Astrocyte (in vitro differentiated cells and primary cell): ENCODE results near the gene CLIC1. TPM values are rescaled to one million over a fixed set of nuclear protein-coding genes. Genes with fewer than 3 reads are reported as not detected.
A peak's percentile ranks its signal among the peaks of the same experiment; 100 is the strongest.

ENCODE experiments used
- DNase-seq: peaks from one replicate; pipeline ENCODE4 v3.0.0-alpha.2; 2010; ENCODE audit warnings: low read depth
- FAIRE-seq: peaks from 2 replicates; lab custom pipeline; 2011; peaks lifted over from hg19 to GRCh38; lab: Jason Lieb, UNC
- H2AFZ ChIP-seq: 2 replicates; pipeline ENCODE4 v1.6.0; 2012; ENCODE audit warnings: low read depth, low read length, inconsistent platforms
- H3K27ac ChIP-seq: 2 replicates; pipeline ENCODE4 v1.5.1; 2011; ENCODE audit warnings: low read depth, low read length, inconsistent platforms
- H3K27me3 ChIP-seq: 2 replicates; pipeline ENCODE4 v1.6.0; 2011; ENCODE audit warnings: low read length, inconsistent platforms; ENCODE audit not compliant: insufficient read depth
- H3K36me3 ChIP-seq: 2 replicates; pipeline ENCODE4 v1.5.1; 2011; ENCODE audit warnings: low read length, inconsistent platforms; ENCODE audit not compliant: insufficient read depth
- H3K4me1 ChIP-seq: 2 replicates; pipeline ENCODE4 v1.5.1; 2011; ENCODE audit warnings: low read length, inconsistent platforms; ENCODE audit not compliant: insufficient read depth
- H3K4me2 ChIP-seq: 2 replicates; pipeline ENCODE4 v1.6.0; 2012; ENCODE audit warnings: low read length, inconsistent platforms
- H3K4me3 ChIP-seq: 2 replicates; pipeline ENCODE4 v1.5.1; 2011; ENCODE audit warnings: low read depth, mild to moderate bottlenecking, low read length, inconsistent platforms; ENCODE audit not compliant: insufficient read depth
- H3K79me2 ChIP-seq: 2 replicates; pipeline ENCODE4 v1.6.0; 2012; ENCODE audit warnings: mild to moderate bottlenecking, low read length, inconsistent platforms; ENCODE audit not compliant: insufficient read depth
- H3K9ac ChIP-seq: 2 replicates; pipeline ENCODE4 v1.6.0; 2012; ENCODE audit warnings: mild to moderate bottlenecking, low read length, inconsistent platforms
- H3K9me3 ChIP-seq: 2 replicates; pipeline ENCODE4 v1.5.1; 2012; ENCODE audit warnings: low read depth, mild to moderate bottlenecking, low read length, inconsistent platforms; ENCODE audit not compliant: insufficient read depth
- H4K20me1 ChIP-seq: 2 replicates; pipeline ENCODE4 v1.6.0; 2012; ENCODE audit warnings: low read length, inconsistent platforms; ENCODE audit not compliant: insufficient read depth
- H3K27ac Mint-ChIP-seq: one replicate; pipeline ENCODE4 v1.8.0; 2021; ENCODE audit warnings: mild to moderate bottlenecking, mixed read lengths; ENCODE audit not compliant: unreplicated experiment
- H3K27me3 Mint-ChIP-seq: one replicate; pipeline ENCODE4 v1.8.0; 2021; ENCODE audit warnings: low read depth, mixed read lengths; ENCODE audit not compliant: unreplicated experiment
- H3K36me3 Mint-ChIP-seq: one replicate; pipeline ENCODE4 v1.8.0; 2021; ENCODE audit warnings: low read depth, mixed read lengths; ENCODE audit not compliant: unreplicated experiment
- H3K4me1 Mint-ChIP-seq: one replicate; pipeline ENCODE4 v1.8.0; 2021; ENCODE audit warnings: low read depth, mixed read lengths; ENCODE audit not compliant: unreplicated experiment
- H3K4me3 Mint-ChIP-seq: one replicate; pipeline ENCODE4 v1.8.0; 2021; ENCODE audit warnings: mild to moderate bottlenecking, moderate library complexity, mixed read lengths; ENCODE audit not compliant: unreplicated experiment
- H3K9me3 Mint-ChIP-seq: one replicate; pipeline ENCODE4 v1.8.0; 2021; ENCODE audit warnings: mild to moderate bottlenecking, mixed read lengths; ENCODE audit not compliant: unreplicated experiment
- CTCF ChIP-seq: IDR thresholded peaks from 2 replicates; pipeline ENCODE4 v1.5.1; 2011; ENCODE audit warnings: low read depth, mild to moderate bottlenecking, inconsistent platforms, low read length, moderate library complexity; ENCODE audit not compliant: insufficient read depth
- EZH2 ChIP-seq: IDR thresholded peaks from 2 replicates; pipeline ENCODE4 v1.6.1; 2012; ENCODE audit warnings: mild to moderate bottlenecking, low read length, inconsistent platforms; ENCODE audit not compliant: insufficient read depth
- total RNA-seq: library from RNA; stranded (reverse); gene quantifications from 2 replicates; pipeline ENCODE4 v1.2.1, GENCODE V29; 2021

Gene CLIC1
- total RNA-seq, 1 donor from 2014 or later: 518 TPM

GRCh38 chr6:31725502-31726350 is 10.6 kb downstream of the CLIC1 start:
- Mint-ChIP-seq H3K36me3 (peaks cover 23% of the 10 kb centered on the region), H3K27me3 (peaks cover 8% of the 10 kb centered on the region), H3K4me3 (peak overlapping the region; percentile 2), H3K4me1 (peaks cover 5% of the 10 kb centered on the region), H3K9me3 (peaks cover 3% of the 10 kb centered on the region), H3K27ac (no peak overlapping the region)
- no peak overlapping the region for H2AFZ ChIP-seq
- H3K79me2 ChIP-seq: peaks cover 12% of the 10 kb centered on the region
- no peaks in the 10 kb centered on the region for H3K9me3 ChIP-seq
- no peak overlapping the region for H3K9ac ChIP-seq
- no peak for TF ChIP-seq EZH2
- no peak for TF ChIP-seq CTCF
- peaks cover 7% of the 10 kb centered on the region for H3K36me3 ChIP-seq
- no peak overlapping the region for H3K27ac ChIP-seq
- H3K4me2 ChIP-seq: no peak overlapping the region
- peaks cover 26% of the 10 kb centered on the region for H4K20me1 ChIP-seq
- DNase-seq: no peak
- H3K27me3 ChIP-seq: no peaks in the 10 kb centered on the region
- no peak for FAIRE-seq
- no peak overlapping the region for H3K4me3 ChIP-seq
- peaks cover 13% of the 10 kb centered on the region for H3K4me1 ChIP-seq

- Histone ChIP-seq H3K27ac (no peak overlapping the region), H3K9ac (no peak overlapping the region), H3K4me1 (peaks cover 7% of the 10 kb centered on the region), H2AFZ (no peak overlapping the region), H4K20me1 (peaks cover 19% of the 10 kb centered on the region), H3K27me3 (no peaks in the 10 kb centered on the region), H3K79me2 (peaks cover 8% of the 10 kb centered on the region), H3K9me3 (no peaks in the 10 kb centered on the region), H3K36me3 (peaks cover 7% of the 10 kb centered on the region), H3K4me2 (no peak overlapping the region), H3K4me3 (no peak overlapping the region)
- FAIRE-seq (no peak), DNase-seq (no peak)
- Mint-ChIP-seq H3K36me3 (peaks cover 21% of the 10 kb centered on the region), H3K9me3 (peaks cover 5% of the 10 kb centered on the region), H3K4me1 (peaks cover 4% of the 10 kb centered on the region), H3K4me3 (no peak overlapping the region), H3K27me3 (peaks cover 16% of the 10 kb centered on the region), H3K27ac (no peak overlapping the region)
- TF ChIP-seq CTCF: no peak
- TF ChIP-seq EZH2: no peak
Measured at GRCh38 chr6:31723980-31724691, 12.2 kb downstream of the CLIC1 start.
